Measurements from ENCODE around the gene CCDC6. TPM values are rescaled to one million over a fixed set of nuclear protein-coding genes. Genes with fewer than 3 reads are reported as not detected.
A peak's percentile ranks its signal among the peaks of the same experiment; 100 is the strongest.

The CCDC6 gene
- total and polyA plus RNA-seq, 2 of the 4 experiments (the other 2 are of a cell fraction), result 21.8 to 30.8 TPM

DNA sequence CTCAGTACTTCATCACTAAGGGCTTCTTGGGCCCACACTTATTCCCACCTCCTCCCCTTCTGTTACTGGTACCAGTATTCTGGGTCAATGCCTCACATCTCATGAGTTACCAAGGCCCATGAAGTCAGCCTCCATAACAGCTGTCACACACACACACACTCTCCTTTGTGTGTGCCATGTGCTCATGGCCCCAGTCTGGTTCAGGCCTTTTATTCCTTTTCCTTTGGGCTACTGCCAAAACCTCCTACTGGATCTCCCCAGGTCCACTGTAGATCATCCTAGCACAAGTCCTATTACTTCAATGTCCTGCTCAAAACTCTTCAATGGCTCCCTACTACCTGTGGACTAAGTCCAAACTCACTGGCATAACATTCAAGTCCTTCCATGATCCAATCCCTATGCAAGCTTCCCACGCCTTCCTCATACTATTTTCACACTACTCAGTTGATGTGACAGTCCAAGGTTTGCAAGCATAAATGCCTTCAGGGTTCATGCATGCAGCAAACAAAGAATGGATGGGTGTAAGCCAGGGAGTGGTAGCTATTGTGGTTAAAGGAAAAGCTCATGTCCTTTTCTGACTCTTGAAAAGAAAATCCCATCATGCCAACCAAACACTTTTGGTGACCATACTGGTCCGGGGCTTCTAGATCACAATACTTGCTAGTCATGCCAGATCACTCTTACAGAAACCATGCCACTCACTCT is 68.1 kb downstream of the CCDC6 start:
- no peak overlapping the region for H3K4me3 ChIP-seq (ENCODE audit: insufficient read depth, low read depth, low read length)
- H3K23ac ChIP-seq (ENCODE audit: low read depth, low read length), result no peak overlapping the region
- peak overlapping the region; percentile 32; the same call in 1 of the 2 replicates for H2BK20ac ChIP-seq (ENCODE audit: low read depth, low read length)
- H2AK9ac ChIP-seq (replicated peaks; ENCODE audit: low read depth, low read length, poor library complexity), result no peak overlapping the region
- H2BK120ac ChIP-seq (ENCODE audit: low read depth, low read length), result no peak overlapping the region
- no peak overlapping the region for H3K27ac ChIP-seq (ENCODE audit: insufficient read depth, low read length)
- dilution Hi-C loops (cut with HindIII; ENCODE audit: low sequenced_read_pairs, unreplicated experiment) (no loop called here), in situ Hi-C loops (cut with MboI; ENCODE audit: low sequenced_read_pairs) (loop anchor here (10.0 kb wide), 1 partner anchor 213 kb away; no protein-coding TSS in a partner anchor), intact Hi-C loops (cut with micrococcal nuclease) (no loop called here)
- no peaks in the 10 kb centered on the region for H3K27me3 ChIP-seq (ENCODE audit: control insufficient read depth, insufficient read depth, low read length)
- no peak overlapping the region for H2AFZ ChIP-seq (replicated peaks; ENCODE audit: low read length, poor library complexity)
- H3K4ac ChIP-seq (ENCODE audit: low read depth, low read length), result no peak overlapping the region
- no peak overlapping the region for H4K91ac ChIP-seq (ENCODE audit: insufficient read depth, low read depth, low read length)
- no peak overlapping the region for H4K8ac ChIP-seq (ENCODE audit: low read depth in 2 of 2, low read length in 2 of 2)
- ChIA-PET POLR2A (ENCODE audit: unreplicated experiment) (no interaction called here), CTCF (interaction anchor here (1.4 kb wide), 1 partner anchor 8 kb away, joined by 5 read pairs; no protein-coding TSS in a partner anchor)
- no peak overlapping the region for H3K9ac ChIP-seq (ENCODE audit: low read depth, low read length)
- H3K9me3 ChIP-seq (ENCODE audit: control insufficient read depth, insufficient read depth, low read length), result no peaks in the 10 kb centered on the region
- H3K56ac ChIP-seq (ENCODE audit: extremely low read depth, insufficient read depth, low read length), result no peak overlapping the region
- no peak overlapping the region for H2BK5ac ChIP-seq (ENCODE audit: low read depth, low read length, poor library complexity, severe bottlenecking)
- TF ChIP-seq CEBPB (IDR thresholded peaks at IDR 0.05; ENCODE audit: low read depth, low read length) (no peak), MAZ (IDR thresholded peaks at IDR 0.05; ENCODE audit: borderline replicate concordance, low read depth, low read length) (no peak), RCOR1 (IDR thresholded peaks at IDR 0.05; ENCODE audit: insufficient replicate concordance, low read length) (no peak), SMC3 (IDR thresholded peaks at IDR 0.05; ENCODE audit: low read depth, low read length) (no peak), RFX5 (IDR thresholded peaks at IDR 0.05; ENCODE audit: low read depth, low read length) (no peak), BHLHE40 (IDR thresholded peaks at IDR 0.05; ENCODE audit: low read depth, low read length) (no peak), NFE2L2 (IDR thresholded peaks at IDR 0.05; ENCODE audit: low read depth, low read length) (no peak), FOS (IDR thresholded peaks at IDR 0.05; ENCODE audit: low read depth, low read length) (no peak), CHD1 (IDR thresholded peaks at IDR 0.05; ENCODE audit: low read depth, low read length) (no peak), RAD21 (IDR thresholded peaks at IDR 0.05; ENCODE audit: low read length) (no peak)
- TF ChIP-seq, protein P1, sequence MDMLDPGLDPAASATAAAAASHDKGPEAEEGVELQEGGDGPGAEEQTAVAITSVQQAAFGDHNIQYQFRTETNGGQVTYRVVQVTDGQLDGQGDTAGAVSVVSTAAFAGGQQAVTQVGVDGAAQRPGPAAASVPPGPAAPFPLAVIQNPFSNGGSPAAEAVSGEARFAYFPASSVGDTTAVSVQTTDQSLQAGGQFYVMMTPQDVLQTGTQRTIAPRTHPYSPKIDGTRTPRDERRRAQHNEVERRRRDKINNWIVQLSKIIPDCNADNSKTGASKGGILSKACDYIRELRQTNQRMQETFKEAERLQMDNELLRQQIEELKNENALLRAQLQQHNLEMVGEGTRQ (IDR thresholded peaks at IDR 0.05; ENCODE audit: low read depth, low read length), result no peak
- TF ChIP-seq, protein P2, sequence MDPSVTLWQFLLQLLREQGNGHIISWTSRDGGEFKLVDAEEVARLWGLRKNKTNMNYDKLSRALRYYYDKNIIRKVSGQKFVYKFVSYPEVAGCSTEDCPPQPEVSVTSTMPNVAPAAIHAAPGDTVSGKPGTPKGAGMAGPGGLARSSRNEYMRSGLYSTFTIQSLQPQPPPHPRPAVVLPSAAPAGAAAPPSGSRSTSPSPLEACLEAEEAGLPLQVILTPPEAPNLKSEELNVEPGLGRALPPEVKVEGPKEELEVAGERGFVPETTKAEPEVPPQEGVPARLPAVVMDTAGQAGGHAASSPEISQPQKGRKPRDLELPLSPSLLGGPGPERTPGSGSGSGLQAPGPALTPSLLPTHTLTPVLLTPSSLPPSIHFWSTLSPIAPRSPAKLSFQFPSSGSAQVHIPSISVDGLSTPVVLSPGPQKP (IDR thresholded peaks at IDR 0.05; ENCODE audit: borderline replicate concordance, low read depth, low read length), result no peak
- H4K5ac ChIP-seq (ENCODE audit: low read depth, low read length), result no peak overlapping the region
- no peak overlapping the region for H3K14ac ChIP-seq (replicated peaks; ENCODE audit: low read depth, low read length)
- H3K79me1 ChIP-seq (ENCODE audit: low read depth in 1 of 2, low read length in 2 of 2), result peaks cover 23 to 38% of the 10 kb centered on the region in 2 experiments
- BruUV-seq (replicated peaks), result no TSS peak
- H2AK5ac ChIP-seq (ENCODE audit: low read depth, low read length), result peak overlapping the region; percentile 45; the same call in 1 of the 2 replicates
- peaks cover 11% of the 10 kb centered on the region; the same call in 1 of the 2 replicates for H4K20me1 ChIP-seq (ENCODE audit: insufficient read depth, low read length)
- no peak overlapping the region for H3K18ac ChIP-seq (ENCODE audit: low read depth, low read length)
- no peak overlapping the region for H2BK15ac ChIP-seq (ENCODE audit: low read depth, low read length)
- peaks cover 18% of the 10 kb centered on the region for H3K9me1 ChIP-seq (ENCODE audit: insufficient read depth, low read length)
- ATAC-seq (ENCODE audit: low read depth), result no peak
- H3K36me3 ChIP-seq (ENCODE audit: control insufficient read depth, insufficient read depth, low read length), result peaks cover 2% of the 10 kb centered on the region; the same call in 1 of the 2 replicates
- H3K4me1 ChIP-seq (ENCODE audit: control insufficient read depth, insufficient read depth, low read length), result no peaks in the 10 kb centered on the region
- WGBS, 2 experiments (ENCODE audit: extremely low coverage in 2 of 2, insufficient read length in 1 of 2), result no CpG with 5 or more reads among the region's 2 CpGs
- DNase-seq, result no peak
- no peak overlapping the region for H3K4me2 ChIP-seq (ENCODE audit: low read depth, low read length)

Data from IMR-90 (cell line).